ENCODE measurements around the gene ISY1.
"Not testable (repeated sequence)": the region's sequence is repeated elsewhere in the genome, so short reads cannot be mapped to it uniquely, and the experiment has no call there.

Gene ISY1

DNA sequence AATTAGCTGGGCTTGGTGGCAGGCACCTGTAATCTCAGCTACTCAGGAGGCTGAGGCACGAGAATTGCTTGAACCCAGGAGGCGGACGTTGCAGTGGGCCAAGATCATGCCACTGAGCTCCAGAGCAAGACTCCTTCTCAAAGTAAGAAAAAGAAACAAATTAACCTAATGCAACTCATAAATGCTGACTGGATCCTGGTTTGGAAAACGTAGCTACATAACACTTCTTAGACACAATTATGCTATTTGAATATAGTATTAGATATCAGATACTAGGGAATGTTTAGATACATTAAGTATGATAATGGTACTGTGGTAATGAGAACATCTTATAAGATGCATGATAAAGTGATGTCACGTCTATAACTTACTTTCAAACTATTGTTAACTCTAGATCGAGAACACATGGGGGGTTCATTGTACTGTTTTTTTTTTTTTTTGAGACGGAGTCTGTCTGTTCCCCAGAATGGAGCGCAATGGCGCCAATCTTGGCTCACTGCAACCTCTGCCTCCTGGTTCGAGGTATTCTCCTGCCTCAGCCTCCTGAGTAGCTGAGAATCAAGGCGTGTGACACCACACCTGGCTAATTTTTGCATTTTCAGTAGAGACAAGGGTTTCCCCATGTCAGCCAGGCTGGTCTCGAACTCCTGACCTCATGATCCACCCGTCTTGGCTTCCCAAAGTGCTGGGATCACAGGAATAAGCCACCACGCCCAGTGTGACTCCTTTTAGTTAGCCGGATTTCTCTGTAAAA, 5.9 kb upstream of the ISY1 start:
- no peak for DNase-seq

GRCh38 chr3:129165594-129165993, 4.7 kb upstream of the ISY1 start:
- DNase-seq: not testable (repeated sequence)

DNA sequence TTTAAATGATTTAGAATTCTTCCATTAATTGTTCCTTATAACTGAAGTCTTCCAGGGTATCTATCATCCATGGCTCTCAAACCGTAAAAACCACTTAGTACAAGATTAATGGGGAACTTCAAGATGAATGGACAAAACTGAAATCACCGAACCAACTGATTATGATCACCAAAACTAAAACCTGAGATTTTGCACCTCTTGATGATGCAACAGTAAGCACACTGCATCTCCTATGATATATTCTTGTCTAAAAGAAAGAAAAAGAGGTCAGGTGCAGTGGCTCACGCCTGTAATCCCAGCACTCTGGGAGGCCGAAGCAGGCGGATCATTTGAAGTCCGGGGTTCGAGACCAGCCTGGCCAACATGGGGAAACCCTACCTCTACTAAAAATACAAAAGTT, 3.6 kb upstream of the ISY1 start:
- no peak for DNase-seq

DNA sequence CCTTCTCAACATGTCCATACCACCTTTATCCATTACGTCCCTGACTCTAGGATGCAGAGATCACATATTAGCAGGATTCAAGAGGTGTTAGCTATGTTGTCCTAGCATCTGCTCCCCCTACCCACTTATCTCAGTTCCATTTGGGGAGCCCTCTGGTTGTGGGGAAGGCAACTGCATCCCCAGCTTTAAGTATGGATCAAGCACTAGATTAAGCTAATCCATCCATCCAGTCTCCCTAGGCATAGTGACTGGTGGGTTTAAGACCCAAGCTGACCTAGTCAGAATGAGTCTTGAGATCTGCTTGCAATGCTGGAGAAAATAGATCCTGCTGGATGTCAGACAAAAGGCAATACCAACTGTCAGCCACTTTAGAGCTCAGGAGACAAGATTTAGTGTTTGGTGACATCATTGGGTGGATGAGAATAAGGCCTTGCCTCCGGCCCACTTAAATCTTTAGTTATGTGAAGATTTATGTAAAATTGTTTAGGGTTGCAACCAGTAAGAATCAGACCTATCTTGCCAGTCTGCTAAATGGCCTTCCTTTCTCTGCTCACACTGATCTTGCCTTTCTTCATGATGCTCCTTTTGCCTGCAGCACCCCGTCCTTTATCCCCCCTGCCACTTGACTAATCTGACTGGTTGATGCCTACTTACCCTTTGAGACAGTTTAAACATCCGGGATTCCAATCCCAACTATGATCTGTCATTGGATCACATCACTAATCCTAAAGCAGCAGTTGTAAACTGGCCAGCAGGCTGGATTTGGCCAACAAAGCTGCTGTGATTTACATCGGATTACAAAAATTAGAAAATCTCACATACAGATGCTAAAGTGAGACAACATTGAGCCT, 2.1 kb upstream of the ISY1 start:
- no peak for DNase-seq

GRCh38 chr3:129161860-129162271, 1.0 kb upstream of the ISY1 start:
- peak in 2 of 3 donors; percentile 24 to 38 for DNase-seq

- DNase-seq: no peak
Observed at GRCh38 chr3:129144786-129145185, 16.1 kb downstream of the ISY1 start.

- DNase-seq: not testable (repeated sequence)
Observed at GRCh38 chr3:129141011-129141410, 19.9 kb downstream of the ISY1 start.

- DNase-seq: no peak
Observed at GRCh38 chr3:129139911-129140310, 21.0 kb downstream of the ISY1 start.

- DNase-seq: not testable (repeated sequence)
Observed at GRCh38 chr3:129136275-129136674, 24.6 kb downstream of the ISY1 start.

DNA sequence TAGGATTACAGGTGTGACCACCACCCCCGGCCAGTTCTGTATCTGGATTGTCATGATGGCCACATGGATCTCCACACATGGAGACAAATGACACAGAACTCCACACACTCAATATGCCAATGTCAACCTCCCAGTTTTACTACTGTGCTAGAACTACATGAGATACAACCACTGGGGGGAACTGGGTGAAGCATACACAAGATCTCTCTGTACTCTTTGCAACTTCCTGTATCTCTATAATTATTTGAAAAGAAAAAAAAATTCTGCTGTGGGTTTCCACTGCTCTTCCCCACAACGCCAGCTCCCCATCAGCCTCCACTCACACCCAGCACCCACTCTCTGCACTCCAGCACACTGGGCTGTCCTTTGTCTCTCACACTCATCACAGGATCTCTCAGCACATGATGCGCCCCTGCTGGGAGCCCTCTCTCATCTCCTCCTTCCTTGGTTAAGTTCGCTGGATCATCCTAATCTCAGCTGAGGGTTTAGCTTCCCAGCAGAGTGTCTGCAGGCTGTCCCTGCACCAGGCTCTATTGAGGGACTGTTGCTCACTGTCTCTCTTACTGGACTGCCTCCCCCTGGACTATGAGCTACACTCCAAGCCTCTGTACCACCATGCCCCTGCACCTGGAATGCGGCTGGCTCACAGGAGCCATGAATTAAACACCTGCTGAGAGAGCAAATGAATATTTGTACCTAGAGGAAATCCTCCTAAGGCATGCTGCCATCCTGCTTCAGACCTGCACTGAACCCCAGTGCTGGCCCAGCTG, 28.6 kb downstream of the ISY1 start:
- no peak for DNase-seq

- no peak for DNase-seq
Observed at GRCh38 chr3:129131465-129132088, 29.3 kb downstream of the ISY1 start.

GRCh38 chr3:129130291-129130813, 30.5 kb downstream of the ISY1 start:
- no peak for DNase-seq

GRCh38 chr3:129128357-129129155, 32.3 kb downstream of the ISY1 start:
- no peak for DNase-seq

- DNase-seq: no peak
Observed at GRCh38 chr3:129126726-129127280, 34.1 kb downstream of the ISY1 start.

DNA sequence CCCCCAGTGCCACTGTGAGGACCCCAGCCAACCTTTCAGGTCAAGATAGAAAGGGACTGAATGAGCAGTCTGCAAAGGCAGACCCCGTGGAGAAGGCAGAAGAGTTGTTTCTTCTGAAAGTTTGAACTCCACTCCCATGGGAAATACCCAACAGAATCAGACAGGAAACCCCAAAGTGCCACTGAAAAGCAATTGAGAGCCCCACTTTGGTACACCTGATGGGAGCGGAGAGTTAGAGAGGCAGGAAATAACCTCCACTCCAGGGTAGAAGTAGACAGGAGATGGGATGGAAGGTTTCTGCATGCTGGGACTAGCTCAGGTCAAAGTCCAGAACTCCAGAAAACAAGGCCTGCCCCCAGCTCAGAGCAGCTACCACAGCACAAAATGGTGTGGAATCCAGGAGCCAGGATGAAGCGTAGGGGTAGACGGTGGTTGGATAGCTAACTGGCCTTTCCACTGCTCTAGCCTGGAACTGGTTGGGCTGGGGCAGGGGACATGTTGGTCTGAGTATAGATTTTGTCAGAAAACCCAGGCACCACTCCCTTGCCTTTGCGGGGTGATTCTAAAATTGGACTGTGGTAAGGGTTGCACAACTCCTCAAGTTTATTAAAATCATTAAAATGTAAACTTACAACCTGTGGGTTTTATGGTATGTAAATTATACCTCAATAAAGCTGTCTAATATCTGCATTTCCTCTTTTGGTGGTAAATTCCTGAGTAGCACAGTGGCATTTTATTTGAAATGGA, 37.4 kb downstream of the ISY1 start:
- DNase-seq: no peak

DNA sequence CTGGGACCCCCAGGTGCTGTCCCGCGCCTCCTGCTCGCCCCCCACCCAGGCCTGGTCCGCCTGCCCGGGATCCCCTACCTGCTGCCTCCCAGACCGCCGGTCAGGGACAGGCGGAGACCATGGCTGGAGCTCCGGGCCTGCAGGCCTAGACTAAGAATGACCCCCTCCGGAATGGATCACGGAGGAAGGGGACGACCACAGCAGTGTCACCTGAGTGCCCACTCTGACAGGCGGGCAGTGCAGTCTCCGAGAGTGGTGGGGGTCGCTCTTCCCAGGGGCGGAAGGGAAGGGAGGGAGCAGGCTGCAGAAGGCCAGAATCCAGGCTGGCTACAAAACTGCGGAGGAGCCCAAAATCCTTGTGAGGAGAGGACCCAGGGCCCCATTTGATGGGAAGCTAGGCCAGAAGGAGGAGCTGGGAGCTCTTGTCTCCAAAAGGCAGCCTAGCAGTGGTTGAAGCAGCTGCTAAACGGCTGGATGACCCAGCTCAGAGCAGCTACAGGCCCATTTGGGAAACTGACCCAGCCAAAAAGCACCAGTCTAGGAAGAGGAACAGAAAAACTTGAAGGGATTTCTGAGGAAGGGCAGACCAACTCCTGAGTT, 38.4 kb downstream of the ISY1 start:
- peak; percentile 48 to 54 (median 48) for DNase-seq

DNA sequence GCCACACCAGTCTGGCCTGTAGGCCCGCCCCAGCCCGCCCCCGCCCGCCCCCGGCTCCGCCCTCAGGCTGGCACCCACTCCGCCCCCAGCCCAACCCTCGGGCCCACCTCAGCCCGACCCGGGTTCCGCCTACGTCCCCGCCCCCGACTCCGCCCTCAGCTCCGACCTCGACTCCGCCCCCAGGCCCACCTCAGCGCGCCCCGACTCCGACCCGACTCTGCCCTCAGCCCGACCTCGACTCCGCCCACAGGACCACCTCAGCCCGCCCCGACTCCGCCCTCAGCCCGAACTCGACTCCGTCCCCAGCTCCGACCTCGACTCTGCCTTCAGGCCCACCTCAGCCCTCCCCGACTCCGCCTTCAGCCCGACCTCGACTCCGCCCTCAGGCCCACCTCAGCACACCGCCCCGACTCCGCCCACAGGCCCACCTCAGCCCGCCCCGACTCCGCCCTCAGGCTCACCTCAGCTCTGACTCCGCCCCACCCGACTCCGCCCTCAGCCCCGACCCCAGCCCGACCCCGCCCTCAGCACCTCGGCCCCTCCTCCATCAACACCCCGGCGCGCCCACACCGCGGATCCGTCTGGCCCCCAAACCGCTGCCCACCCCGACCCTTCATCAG, 39.0 kb downstream of the ISY1 start, which contains the start of gene RAB43:
Gene RAB43, minus strand, starts transcription at position 13 of the 620 bp plus-strand sequence. CDS start 315 bp downstream, outside the sequence.
- DNase-seq: peak; percentile 61 to 84 (median 71)

DNA sequence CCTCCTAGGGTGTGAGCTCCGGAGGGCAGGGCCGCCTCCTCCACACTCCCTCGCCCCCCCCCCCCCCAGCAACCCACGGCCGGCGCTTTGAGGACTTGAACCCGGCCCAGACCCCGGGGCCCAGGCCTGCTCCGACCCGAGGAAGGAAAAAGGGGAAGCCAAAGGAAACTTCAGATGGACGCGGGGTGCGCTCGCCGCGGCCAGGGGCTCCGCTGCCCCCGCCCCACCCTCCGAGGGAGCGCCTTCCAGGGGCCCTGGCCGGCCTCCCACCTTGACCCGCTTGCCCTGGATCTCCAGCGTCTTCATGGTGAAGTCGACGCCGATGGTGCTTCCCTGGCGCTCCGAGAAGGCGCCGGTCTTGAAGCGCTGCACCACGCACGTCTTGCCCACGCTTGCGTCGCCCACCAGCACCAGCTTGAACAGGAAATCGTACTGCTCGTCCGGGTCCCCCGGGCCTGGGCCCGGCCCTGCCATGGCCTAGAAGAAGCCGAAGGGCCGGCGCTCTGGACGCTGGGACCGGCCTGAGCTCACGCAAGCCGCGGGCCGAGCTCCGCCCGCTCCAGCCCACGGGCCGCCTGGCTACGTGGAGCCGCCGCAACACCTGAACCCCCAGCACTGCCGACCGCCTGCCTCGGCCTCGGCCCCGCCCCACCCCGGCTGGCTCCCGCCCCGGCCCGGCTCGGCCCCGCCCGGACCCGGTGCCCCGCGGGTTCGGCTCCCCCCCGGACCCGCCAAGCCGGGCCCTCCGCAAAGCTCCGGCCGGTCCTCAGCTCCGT, 39.7 kb downstream of the ISY1 start:
- peak; percentile 37 to 71 (median 51) for DNase-seq
